ENCODE measurements around the gene CENPU. TPM values are rescaled to one million over a fixed set of nuclear protein-coding genes. Genes with fewer than 3 reads are reported as not detected.

CENPU gene
- total RNA-seq, 1 donor from 2014 or later: 229 TPM

DNA sequence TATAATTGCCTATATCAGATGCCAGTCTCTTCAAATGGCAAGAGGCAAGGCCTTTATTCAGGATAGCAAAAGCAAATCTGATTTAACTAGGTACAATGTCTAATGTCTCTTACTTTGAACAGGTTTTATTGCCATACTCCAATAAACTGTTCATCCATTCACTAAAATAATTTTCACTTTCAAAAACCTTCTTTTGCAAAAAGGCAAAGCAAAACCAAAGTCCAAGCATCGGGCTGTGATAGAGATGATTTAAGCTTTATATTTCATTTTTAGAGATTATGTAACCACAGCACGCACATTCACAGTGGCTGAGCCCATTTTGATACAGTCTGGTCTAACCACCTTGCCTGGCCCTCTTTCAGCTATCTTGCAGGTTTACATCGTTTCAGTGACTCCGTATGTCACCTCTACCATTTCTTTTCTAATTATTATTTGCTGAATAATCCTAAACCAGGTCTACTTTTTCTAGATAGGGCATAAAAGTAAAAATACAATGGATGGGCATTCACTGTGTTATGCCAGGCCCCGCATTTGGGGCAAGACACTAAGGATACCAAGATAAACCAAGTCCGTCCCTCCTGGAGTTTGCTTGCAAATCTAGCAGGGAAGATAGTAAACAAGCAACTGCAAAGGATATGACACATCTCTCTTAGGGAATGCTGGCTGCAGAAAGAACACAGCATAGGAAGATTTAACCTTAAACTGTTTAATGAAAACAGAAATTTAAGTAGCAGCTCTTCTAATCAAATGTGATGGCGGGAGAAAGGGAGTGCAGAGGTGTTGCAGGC, 86.4 kb downstream of the CENPU start:
- H3K4me3 ChIP-seq: peak overlapping the region; percentile 89
- peaks cover 29% of the 10 kb centered on the region for H3K4me1 ChIP-seq
- peak overlapping the region; percentile 58 for H3K27ac Mint-ChIP-seq
- no peaks in the 10 kb centered on the region for H3K36me3 ChIP-seq
- H2AFZ ChIP-seq (replicated peaks): no peak overlapping the region
- H3K9me3 ChIP-seq (ENCODE audit: low read depth): no peaks in the 10 kb centered on the region
- peak overlapping the region; percentile 90 for H3K4me3 Mint-ChIP-seq
- no peaks in the 10 kb centered on the region for H3K9me3 Mint-ChIP-seq
- no peak for TF ChIP-seq EZH2 (IDR thresholded peaks at IDR 0.05)
- TF ChIP-seq, protein P1, sequence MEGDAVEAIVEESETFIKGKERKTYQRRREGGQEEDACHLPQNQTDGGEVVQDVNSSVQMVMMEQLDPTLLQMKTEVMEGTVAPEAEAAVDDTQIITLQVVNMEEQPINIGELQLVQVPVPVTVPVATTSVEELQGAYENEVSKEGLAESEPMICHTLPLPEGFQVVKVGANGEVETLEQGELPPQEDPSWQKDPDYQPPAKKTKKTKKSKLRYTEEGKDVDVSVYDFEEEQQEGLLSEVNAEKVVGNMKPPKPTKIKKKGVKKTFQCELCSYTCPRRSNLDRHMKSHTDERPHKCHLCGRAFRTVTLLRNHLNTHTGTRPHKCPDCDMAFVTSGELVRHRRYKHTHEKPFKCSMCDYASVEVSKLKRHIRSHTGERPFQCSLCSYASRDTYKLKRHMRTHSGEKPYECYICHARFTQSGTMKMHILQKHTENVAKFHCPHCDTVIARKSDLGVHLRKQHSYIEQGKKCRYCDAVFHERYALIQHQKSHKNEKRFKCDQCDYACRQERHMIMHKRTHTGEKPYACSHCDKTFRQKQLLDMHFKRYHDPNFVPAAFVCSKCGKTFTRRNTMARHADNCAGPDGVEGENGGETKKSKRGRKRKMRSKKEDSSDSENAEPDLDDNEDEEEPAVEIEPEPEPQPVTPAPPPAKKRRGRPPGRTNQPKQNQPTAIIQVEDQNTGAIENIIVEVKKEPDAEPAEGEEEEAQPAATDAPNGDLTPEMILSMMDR (IDR thresholded peaks at IDR 0.05): no peak
- no peak for TF ChIP-seq EZH2phosphoT487 (IDR thresholded peaks at IDR 0.05)
- H3K36me3 Mint-ChIP-seq: peaks cover 2% of the 10 kb centered on the region
- H3F3A ChIP-seq (ENCODE audit: low read depth): peaks cover 27% of the 10 kb centered on the region
- no peaks in the 10 kb centered on the region for H3K27me3 ChIP-seq
- peaks cover under 1% of the 10 kb centered on the region for H3K27me3 Mint-ChIP-seq (ENCODE audit: insufficient read depth, low read depth)
- peak overlapping the region; percentile 90 for H3K4me2 ChIP-seq
- peaks cover 42% of the 10 kb centered on the region for H4K20me1 ChIP-seq (ENCODE audit: low read depth)
- no peak for DNase-seq (ENCODE audit: low spot score)
- H3K27ac ChIP-seq: no peak overlapping the region
- H3K4me1 Mint-ChIP-seq: peaks cover 63% of the 10 kb centered on the region
- peak overlapping the region; percentile 79 for H3K9ac ChIP-seq
- H3K79me2 ChIP-seq (ENCODE audit: low read depth): peaks cover 76% of the 10 kb centered on the region

DNA sequence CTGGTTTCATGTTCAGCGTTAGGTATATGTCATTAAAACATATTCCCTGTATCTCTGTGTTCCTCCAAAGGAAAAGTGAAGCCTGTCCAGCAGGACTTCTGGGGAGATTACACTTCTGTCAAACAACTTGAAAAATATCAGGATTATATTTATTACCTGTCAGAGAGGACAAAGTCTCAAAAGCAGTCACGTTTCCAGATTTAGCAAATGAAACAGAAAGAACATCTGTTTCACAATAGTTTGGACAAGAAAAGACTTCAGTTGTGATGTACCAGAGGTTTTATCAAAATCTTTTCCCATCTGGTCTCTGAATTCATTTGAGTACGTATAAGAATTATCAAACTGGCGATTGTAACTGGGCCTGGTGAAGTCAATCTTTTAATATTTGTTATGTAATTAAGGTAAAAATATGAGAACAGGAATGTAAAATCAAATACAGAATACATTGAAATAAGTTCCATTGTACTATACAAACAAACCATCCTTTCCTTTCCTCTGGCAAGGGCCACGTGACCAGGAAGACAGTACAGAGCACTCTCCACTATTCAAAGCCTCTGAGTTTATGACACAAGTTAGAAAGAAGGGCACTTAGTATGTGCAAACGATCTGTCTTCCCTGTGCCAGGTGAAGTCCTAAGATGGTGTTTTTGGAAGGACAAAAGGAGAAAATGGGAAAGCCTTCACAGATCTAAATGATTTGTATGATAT, 87.8 kb downstream of the CENPU start:
- H3K4me3 ChIP-seq: no peak overlapping the region
- no peak overlapping the region for H3K9ac ChIP-seq
- DNase-seq (ENCODE audit: low spot score): no peak
- H3K27me3 ChIP-seq: no peaks in the 10 kb centered on the region
- no peaks in the 10 kb centered on the region for H3K36me3 ChIP-seq
- H3K36me3 Mint-ChIP-seq: peaks cover 9% of the 10 kb centered on the region
- H3K4me1 ChIP-seq: peaks cover 29% of the 10 kb centered on the region
- H3K9me3 Mint-ChIP-seq: no peaks in the 10 kb centered on the region
- H4K20me1 ChIP-seq (ENCODE audit: low read depth): peaks cover 42% of the 10 kb centered on the region
- H3K4me2 ChIP-seq: no peak overlapping the region
- H3K27ac ChIP-seq: no peak overlapping the region
- H2AFZ ChIP-seq (replicated peaks): no peak overlapping the region
- H3F3A ChIP-seq (ENCODE audit: low read depth): peaks cover 27% of the 10 kb centered on the region
- TF ChIP-seq, protein P1 (IDR thresholded peaks at IDR 0.05): no peak
- no peaks in the 10 kb centered on the region for H3K9me3 ChIP-seq (ENCODE audit: low read depth)
- peak overlapping the region; percentile 37 for H3K4me3 Mint-ChIP-seq
- peaks cover 90% of the 10 kb centered on the region for H3K79me2 ChIP-seq (ENCODE audit: low read depth)
- H3K4me1 Mint-ChIP-seq: peaks cover 62% of the 10 kb centered on the region
- H3K27ac Mint-ChIP-seq: no peak overlapping the region
- H3K27me3 Mint-ChIP-seq (ENCODE audit: insufficient read depth, low read depth): peaks cover 2% of the 10 kb centered on the region

DNA sequence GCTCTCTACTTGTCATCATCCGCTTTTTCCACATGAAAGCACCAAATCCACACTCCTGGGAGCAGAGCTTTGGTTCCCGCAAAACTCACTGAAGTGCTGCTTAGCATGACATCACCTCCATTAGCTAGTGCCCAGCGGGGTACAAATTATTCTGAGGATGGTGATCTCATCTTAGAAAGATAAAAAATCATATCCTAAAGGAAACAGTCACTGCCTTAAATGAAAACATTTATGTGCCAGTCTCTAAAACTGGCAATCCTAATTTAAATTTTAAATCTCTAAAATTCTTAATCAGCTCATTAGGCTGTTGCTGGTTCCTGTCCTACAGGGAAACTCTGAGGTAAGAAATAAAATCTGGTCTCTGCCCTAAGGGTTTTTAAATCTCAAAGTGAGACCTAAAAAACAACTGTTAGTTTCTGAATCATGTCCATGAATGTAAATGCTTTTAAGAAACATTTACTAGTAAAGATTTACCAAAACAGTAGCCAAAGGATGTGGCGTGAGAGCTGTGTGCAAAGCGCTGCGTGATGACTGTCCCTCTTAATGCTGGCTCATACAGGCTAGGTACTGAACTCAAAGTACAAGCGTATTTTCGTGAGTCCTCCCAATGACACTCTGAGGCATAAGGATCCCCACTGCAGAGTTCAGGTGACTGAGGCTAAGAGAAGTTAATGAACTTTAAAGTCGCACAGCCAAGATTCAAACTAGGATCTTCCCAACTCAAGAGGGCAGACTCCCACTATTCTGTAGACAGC, 89.2 kb downstream of the CENPU start:
- Histone ChIP-seq H3K36me3 (no peaks in the 10 kb centered on the region), H3K27ac (no peak overlapping the region), H3K9me3 (ENCODE audit: low read depth) (no peaks in the 10 kb centered on the region), H3K4me3 (no peak overlapping the region), H4K20me1 (ENCODE audit: low read depth) (peaks cover 42% of the 10 kb centered on the region), H3K79me2 (ENCODE audit: low read depth) (peaks cover 92% of the 10 kb centered on the region), H3K27me3 (no peaks in the 10 kb centered on the region), H3F3A (ENCODE audit: low read depth) (peaks cover 17% of the 10 kb centered on the region), H3K9ac (no peak overlapping the region), H2AFZ (replicated peaks) (no peak overlapping the region), H3K4me2 (peak overlapping the region; percentile 9), H3K4me1 (peaks cover 20% of the 10 kb centered on the region)
- TF ChIP-seq EZH2 (IDR thresholded peaks at IDR 0.05): no peak
- TF ChIP-seq, protein P1 (IDR thresholded peaks at IDR 0.05): no peak
- TF ChIP-seq EZH2phosphoT487 (IDR thresholded peaks at IDR 0.05): no peak
- Mint-ChIP-seq H3K27ac (no peak overlapping the region), H3K27me3 (ENCODE audit: insufficient read depth, low read depth) (peaks cover 2% of the 10 kb centered on the region), H3K4me3 (peak overlapping the region; percentile 10), H3K9me3 (no peaks in the 10 kb centered on the region), H3K4me1 (peaks cover 52% of the 10 kb centered on the region), H3K36me3 (peaks cover 17% of the 10 kb centered on the region)
- no peak for DNase-seq (ENCODE audit: low spot score)

Other genes with a start within 250 kb of the CENPU start
- gene CASP3, start 84.6 kb downstream of the CENPU start, total RNA-seq (ENCODE audit: low replicate concordance): 46.1 and 69.8 TPM in 2 replicates
- gene PRIMPOL, start 84.4 kb downstream of the CENPU start, total RNA-seq (ENCODE audit: low replicate concordance): 22.4 and 46.6 TPM in 2 replicates
- gene ACSL1, start 91.9 kb upstream of the CENPU start, total RNA-seq (ENCODE audit: low replicate concordance): 0.06 and 5.1 TPM in 2 replicates

Data from neural progenitor cell (in vitro differentiated cells).